GM21515 (cell line): Measurements from ENCODE around the gene PRDX1.
A peak's percentile ranks its signal among the peaks of the same experiment; 100 is the strongest.

ENCODE experiments used
- ATAC-seq: cut with Tn5 transposase; IDR thresholded peaks from one replicate; pipeline ENCODE4 v1.9.1; 2021; ENCODE audit not compliant: unreplicated experiment

Gene PRDX1

DNA sequence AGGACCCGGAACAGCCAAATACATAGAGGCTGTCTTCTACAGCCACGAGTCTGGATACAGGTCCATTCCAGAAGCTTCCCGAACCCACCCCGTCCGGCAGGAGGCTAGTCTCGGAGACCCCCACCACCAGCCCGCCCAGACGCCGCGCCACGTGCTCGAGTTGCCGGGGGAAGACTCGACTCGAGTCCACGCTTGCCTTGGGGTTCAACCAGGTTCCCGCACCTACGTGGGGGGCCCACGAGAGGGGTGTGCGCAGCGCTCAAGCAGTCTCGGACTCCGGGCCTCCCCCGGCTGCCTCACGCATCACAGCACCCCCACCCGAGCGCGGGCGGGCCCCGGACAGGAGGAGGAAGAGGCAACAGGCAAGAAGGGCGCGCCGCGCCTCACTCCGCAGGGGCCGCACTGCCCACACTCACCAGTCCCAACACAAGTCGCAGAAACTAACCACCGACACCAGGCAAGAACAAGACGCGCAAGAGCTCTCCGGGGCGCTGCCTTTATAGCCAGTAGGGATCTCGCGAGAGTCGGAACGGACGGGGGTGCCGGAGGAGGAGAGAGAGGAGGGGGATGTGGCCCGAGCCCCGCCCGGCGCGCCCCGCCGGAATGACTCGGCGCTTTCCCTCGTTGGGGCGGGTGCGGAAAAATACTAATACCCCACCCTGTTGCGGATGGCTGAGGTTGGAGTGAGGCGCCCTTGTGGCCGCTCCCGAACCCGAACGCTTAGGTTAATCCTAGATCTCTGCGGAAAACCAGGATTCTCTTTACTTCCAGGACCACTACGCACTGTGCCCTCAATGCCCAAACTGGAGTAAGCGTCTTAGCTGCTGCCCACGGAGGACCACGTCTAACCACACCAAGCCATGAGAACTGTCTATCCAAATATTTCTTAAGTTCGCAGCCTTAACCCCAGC is at the start of gene PRDX1:
Gene PRDX1, minus strand, starts transcription at position 472 of the 911 bp plus-strand sequence. CDS start 2,841 bp downstream, outside the sequence.
- peak; percentile 81 for ATAC-seq

DNA sequence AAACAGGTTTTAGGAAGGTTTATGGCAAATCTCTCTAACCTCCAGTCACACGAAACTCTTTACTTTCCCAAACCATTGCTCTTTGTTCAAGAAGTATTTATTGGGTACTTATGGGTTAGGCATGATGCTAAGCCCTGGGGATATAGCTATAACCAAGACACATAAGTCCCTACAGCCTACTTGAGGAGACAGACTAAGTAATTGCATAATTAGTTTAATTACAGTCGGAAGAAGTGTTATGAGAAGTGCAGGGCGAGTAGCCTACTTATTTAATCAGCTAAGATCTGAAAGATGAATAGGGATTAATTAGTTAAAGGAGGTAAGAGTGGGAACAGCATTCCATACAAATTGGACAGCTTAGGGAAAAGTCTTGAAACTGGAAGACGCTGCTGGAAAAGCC is 48.9 kb upstream of the PRDX1 start:
- no peak for ATAC-seq

GRCh38 chr1:45569962-45570581 is 48.4 kb upstream of the PRDX1 start:
- ATAC-seq: no peak

- ATAC-seq: no peak
These were observed 47.9 kb upstream of the PRDX1 start for GRCh38 chr1:45569571-45569961.

GRCh38 chr1:45568421-45568820 is 46.7 kb upstream of the PRDX1 start:
- ATAC-seq: no peak

DNA sequence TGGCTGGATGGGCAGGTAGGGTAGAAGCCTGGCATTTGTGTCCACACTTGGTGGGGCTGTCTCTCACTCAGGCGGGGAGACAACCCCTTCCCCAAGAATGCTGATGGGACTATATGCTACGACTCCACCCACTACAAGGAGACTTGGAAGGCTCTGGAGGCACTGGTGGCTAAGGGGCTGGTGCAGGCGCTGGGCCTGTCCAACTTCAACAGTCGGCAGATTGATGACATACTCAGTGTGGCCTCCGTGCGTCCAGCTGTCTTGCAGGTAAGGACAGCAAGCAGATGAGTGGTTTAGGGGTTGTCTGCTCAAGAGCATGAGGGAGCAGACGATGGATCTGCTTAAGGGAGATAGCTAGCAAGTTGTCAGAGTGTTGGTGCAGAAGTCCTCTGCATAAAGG is 46.2 kb upstream of the PRDX1 start:
- ATAC-seq: no peak

- ATAC-seq: no peak
These were observed 45.0 kb upstream of the PRDX1 start for GRCh38 chr1:45566722-45567121.

DNA sequence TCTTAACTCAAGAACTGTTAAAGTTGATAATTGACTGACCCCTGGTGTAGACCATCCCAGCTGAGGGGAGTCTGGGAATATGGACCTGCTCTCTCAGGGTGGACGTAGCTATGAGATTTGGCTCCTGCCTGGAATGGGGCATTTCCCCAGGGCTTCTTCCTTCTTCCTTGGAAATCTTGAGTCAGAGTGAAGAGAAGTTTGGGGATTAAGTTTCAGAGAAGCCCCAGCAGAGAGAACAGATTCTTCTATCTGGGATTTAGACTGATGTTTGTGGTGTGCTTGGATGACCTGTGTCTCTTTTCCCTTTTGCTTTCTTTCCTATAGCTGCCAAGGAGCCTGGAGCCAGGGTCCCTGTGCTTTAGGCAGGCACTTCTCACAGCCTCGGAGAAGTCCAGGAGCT is 42.2 kb upstream of the PRDX1 start:
- ATAC-seq: no peak

DNA sequence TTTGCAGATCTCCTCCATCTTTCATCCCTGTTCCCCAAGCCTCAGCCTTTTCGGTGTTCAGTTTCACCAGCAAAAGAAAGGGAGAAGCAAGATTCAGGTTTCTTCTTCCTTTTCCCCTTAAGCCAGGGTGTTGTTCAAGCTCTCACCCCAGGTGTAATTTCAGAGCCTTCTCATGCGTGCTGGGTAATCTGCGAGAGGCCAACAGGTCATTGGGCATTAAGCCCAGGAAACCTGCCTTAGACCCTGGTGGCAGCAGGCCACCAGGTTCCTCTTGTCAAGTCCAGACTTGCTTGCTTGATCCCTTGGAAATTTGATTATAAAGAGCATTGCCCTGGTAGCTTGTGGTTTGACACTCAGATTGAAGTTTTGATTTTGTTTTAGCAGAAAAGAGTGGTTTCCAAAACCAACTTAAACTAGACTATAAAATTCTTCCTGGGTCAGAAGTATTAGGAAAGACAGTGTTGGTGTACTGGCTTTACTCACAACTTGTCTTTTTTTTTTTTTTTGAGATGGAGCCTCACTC is 35.8 kb upstream of the PRDX1 start:
- no peak for ATAC-seq

DNA sequence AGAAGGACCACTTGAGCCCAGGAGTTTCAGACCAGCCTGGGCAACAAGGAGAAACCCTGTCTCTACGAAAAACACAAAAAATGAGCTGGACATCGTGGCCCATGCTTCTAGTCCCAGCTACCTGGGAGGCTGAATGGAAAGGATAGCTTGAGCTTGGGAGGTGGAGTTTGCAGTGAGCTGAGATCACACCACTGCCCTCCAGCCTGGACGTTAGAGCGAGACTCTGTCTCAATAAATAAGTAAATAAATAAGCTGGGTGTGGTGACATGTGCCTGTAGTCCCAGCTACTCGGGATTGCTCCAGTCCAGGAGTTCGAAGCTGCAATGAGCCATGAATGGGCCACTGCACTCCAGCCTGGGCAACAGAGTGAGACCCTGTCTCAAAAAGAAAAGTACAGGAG is 32.5 kb upstream of the PRDX1 start:
- no peak for ATAC-seq

- no peak for ATAC-seq
These were observed 30.6 kb upstream of the PRDX1 start for GRCh38 chr1:45552331-45552730.

DNA sequence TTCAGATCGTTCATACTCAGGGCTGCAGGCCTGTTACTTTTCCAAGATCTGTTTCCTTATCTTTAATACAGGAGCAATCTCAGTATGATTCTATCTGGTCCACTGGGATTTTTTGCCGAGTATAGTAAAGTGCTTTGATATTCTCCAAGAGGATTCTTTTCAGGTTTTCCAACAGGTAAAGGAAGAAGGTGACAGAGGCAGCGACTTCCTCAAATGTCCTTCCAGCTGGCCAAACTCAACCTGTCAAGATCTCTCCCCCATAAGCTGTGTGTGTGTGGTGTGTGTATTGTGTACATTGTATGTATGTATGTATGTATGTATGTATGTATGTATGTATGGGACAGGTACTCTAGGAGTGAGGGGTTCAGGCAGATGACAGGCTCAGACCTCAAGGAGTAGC is 30.0 kb upstream of the PRDX1 start:
- ATAC-seq: no peak

DNA sequence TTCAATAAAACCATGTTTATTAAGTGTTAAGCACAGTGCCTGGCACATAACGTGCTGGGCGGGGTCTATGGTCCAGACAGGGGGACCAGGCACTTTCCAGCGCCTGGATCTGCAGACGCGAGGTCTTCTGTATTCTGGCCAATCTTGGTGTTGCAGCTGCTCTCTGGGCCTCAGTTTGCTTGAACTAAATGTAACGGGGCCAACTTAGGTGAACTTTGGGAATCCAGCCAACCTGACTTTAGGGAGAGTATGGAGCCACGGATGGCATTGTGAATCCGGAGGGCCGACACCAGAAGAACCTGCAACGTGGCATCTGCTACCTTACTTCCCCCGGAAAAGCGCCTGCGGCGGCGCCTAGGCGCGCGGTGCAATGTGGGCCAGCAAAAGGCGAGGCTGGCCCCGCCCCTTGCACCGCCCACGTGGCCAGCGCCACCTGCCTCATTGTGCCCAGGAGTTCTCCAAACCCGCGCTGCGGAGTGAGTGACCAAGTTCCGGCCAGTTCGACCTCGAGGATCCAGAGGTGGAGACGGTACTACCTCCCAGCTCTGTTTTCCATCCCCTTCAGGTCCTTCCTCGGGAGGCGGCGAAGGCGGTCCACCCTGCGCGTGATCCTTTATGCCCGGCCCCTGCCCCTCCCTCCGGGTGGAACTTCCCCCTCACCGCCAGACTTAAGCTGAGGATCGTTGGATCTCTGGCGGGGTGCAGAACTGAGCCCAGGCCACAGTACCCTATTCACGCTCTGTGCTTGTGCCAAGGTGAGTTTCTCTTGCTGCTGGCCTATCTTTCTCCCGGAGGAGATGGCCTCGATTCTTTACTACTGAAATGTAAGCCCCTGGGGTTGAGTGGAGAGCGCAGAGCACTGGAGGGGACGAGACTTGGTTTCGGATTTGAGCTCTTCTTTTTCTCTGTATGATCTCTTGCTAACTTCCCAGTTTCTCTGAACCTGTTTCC is 29.0 kb upstream of the PRDX1 start, which contains the start of gene AKR1A1:
Gene AKR1A1, plus strand, starts transcription at position 426 of the 951 bp plus-strand sequence. CDS start 10,969 bp downstream, outside the sequence.
- peak; percentile 83 for ATAC-seq

DNA sequence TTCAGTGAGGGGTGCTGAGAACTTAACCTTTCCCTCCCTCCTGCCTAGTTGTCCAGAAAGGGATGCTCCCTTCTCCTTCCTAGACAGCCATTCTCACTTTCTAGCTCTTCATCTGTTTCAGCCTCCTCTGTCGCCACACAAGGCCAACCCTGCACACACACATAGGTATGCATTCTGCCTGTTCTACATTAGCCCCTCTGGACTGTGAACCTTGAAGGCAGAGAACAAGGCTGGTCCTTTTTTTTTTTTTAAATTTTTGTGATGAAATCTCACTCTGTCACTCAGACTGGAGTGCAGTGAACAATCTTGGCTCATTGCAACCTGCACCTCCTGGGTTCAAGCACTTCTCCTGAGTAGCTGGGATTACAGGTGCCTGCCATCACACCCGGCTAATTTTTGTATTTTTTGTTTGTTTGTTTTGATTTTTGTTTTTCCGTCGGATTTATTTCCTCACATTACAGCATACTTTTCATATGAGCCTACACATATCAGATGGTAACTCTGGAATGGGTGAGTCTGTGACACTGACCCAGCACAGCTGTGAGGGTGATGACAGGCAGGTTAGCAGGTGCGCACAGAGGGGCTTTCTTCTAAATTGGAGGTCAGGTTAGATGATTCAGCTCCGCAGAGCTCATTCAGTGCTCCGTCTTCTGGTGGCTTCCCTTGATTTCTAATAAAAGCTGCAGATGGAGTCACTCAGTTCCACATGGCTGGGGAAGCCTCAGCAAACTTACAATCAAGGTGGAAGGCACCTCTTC is 24.0 kb upstream of the PRDX1 start:
- ATAC-seq: no peak

DNA sequence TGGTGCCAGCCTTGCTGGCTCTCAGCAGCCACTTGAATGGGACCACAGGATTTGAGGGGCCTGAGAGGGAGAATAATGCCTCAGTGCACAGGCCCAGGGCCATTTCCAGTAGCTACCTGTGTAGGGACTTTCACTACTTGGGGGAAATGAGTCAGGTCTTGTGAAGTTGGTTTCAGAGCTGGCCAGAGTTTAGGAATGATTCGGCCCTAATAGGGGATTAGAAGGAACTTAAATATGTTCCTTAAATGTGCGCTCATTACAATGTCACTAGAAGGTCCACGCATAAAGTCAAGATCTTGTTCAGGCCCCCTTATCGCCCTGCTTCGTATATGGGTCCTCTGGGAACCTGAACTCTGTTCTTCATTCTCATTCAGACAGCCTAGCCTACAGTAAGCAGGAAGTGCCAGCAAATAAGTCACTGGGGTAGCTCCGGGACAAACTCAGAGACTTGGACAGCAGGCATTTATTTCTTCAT is 23.4 kb upstream of the PRDX1 start:
- no peak for ATAC-seq

DNA sequence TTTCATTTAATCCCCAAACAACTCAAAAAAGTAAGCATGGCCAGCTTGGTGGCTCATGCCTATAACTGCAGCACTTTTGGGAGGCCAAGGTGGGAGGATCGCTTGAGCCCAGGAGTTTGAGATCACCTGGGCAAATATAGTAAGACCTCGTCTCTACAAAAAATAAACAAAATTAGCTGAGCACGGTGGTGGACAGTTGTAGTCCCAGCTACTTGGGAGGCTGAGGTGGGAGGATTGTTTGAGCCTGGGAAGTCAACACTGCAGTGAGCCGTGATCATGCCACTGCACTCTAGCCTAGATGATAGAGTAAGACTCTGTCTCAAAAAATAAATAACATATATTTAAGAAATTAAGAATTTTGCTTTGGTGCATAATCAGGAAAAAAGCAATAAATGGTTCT is 22.8 kb upstream of the PRDX1 start:
- no peak for ATAC-seq

GRCh38 chr1:45543581-45544417 is 22.1 kb upstream of the PRDX1 start:
- peak; percentile 44 for ATAC-seq

- no peak for ATAC-seq
These were observed 20.9 kb upstream of the PRDX1 start for GRCh38 chr1:45542591-45542990.

DNA sequence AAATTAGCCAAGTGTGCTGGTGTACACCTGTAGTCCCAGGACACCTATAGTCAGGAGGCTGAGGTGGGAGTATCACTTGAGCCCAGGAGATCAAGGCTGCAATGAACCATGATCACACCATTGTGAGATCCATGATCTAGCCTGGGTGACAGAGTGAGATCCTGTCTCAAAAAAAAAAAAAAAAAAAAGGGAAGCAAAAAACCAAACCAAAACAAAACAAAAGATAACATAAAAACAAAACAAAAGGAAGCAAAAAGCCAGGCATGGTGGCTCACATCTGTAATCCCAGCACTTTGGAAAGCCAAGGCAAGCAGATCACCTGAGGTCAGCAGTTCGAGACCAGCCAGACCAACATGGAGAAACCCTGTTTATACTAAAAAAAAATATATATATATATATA is 19.5 kb upstream of the PRDX1 start:
- no peak for ATAC-seq
